Transverse colon (tissue), 3 donors: ENCODE measurements around the gene CHN1.

Source experiments
- EP300 ChIP-seq: sonication (generic); formaldehyde crosslinking; IDR thresholded peaks from one replicate; pipeline ENCODE4 v1.6.1; 2017; ENCODE audit warnings: antibody characterized with exemption, low read depth
- TF ChIP-seq, protein P1 (sequence below), 5 experiments: fragments of 200-600 bp in 3 of 5; fragments of 450-650 bp in 2 of 5; sonication (generic) in 3 of 5; IDR thresholded peaks; 1 replicate in 2 of 5; 2 replicates in 3 of 5; pipeline ENCODE4 v1.5.1; 2016 to 2017; ENCODE audit warnings: antibody characterized with exemption in 5 of 5, inconsistent platforms in 3 of 5, mild to moderate bottlenecking in 2 of 5, moderate library complexity in 1 of 5

DNA sequence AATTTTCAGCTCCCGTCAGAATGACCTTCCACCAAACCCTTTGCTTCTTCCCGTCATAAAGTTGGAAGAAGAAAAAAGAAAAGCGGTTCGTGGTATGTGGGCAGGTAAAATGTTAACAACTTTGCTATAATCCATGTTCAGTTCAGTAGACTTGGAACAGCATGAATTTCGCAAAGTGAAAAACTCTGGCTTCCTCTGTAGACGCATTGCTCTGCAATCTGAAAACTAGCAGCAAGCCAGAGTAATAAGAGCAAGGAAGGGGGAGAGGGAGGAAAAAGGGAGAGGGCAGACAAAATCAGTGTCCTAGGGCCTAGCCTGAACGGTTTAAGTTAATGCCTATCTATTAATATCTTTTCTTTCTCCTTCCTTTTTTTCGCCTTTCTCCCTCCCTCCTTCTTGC is 214.2 kb downstream of the CHN1 start:
- TF ChIP-seq, protein P1, sequence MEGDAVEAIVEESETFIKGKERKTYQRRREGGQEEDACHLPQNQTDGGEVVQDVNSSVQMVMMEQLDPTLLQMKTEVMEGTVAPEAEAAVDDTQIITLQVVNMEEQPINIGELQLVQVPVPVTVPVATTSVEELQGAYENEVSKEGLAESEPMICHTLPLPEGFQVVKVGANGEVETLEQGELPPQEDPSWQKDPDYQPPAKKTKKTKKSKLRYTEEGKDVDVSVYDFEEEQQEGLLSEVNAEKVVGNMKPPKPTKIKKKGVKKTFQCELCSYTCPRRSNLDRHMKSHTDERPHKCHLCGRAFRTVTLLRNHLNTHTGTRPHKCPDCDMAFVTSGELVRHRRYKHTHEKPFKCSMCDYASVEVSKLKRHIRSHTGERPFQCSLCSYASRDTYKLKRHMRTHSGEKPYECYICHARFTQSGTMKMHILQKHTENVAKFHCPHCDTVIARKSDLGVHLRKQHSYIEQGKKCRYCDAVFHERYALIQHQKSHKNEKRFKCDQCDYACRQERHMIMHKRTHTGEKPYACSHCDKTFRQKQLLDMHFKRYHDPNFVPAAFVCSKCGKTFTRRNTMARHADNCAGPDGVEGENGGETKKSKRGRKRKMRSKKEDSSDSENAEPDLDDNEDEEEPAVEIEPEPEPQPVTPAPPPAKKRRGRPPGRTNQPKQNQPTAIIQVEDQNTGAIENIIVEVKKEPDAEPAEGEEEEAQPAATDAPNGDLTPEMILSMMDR (IDR thresholded peaks at IDR 0.05), result no peak
- no peak for TF ChIP-seq EP300
